NCI-H748 treated with DMSO at 0.1 percent for 48 hours (cell line): Measurements from ENCODE around the gene COL6A2.
"Not testable (repeated sequence)": the region's sequence is repeated elsewhere in the genome, so short reads cannot be mapped to it uniquely, and the experiment has no call there.

Experiments
- DNase-seq: peaks from one replicate; lab custom pipeline; 2025; lab: John Stamatoyannopoulos, UW

The COL6A2 gene

DNA sequence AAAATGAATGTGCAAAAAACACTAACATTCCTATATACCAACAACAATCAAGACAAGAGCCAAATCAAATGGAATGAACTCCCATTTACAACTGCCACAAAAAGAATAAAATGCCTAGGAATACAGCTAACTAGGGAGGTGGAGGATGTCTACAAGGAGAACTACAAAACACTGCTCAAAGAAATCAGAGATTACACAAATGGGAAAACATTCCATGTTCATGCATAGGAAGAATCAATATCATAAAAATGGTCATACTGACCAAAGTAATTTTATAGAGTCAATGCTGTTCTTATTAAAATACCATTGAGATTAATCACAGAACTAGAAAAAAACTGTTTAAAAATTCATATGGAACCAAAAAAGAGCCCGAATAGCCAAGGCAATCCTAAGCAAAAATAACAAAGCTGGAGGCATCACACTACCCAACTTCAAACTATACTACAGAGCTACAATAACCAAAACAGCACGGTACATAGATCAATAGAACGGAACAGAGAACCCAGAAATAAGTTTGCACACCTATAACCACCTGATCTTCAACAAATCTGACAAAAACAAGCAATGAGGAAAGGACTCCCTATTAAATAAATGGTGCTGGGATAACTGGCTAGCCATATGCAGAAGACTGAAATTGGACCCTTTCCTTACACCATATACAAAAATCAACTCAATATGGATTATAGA lies 78.7 kb downstream of the COL6A2 start:
- not testable (repeated sequence) for DNase-seq

DNA sequence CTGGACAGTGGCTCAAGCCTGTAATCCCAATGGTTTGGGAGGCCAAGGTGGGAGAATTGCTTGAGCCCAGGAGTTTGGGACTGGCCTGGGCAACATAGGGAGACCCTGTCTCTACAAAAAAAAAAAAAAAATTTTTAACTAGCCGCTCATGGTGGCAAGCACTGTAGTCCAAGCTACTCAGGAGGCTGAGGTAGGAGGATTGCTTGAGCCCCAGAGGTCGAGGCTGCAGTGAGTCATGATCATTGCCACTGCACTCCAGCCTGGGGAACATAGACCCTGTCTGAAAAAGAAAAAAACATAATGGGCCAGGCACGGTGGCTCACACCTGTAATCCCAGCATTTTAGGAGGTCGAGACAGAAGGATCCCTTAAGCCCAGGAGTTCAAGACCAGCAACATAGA lies 81.0 kb downstream of the COL6A2 start:
- no peak for DNase-seq
